PC-3 (cell line): Measurements from ENCODE around the gene NDUFA13.

Experiments
- EZH2 ChIP-seq: fragments of 300-600 bp; sonication (generic); IDR thresholded peaks from one replicate; pipeline ENCODE4 v1.6.1; 2017; ENCODE audit warnings: antibody characterized with exemption, mild to moderate bottlenecking, low read length; ENCODE audit not compliant: unreplicated experiment
- EZH2phosphoT487 ChIP-seq: fragments of 300-600 bp; sonication (generic); IDR thresholded peaks from 2 replicates; pipeline ENCODE4 v1.6.1; 2018; ENCODE audit warnings: mild to moderate bottlenecking, antibody characterized with exemption, low read length, borderline replicate concordance
- TF ChIP-seq, protein P1 (sequence below): fragments of 300-600 bp; sonication (generic); conservative IDR thresholded peaks from 2 replicates; pipeline ENCODE4 v1.5.1; 2017; ENCODE audit warnings: antibody characterized with exemption, low read depth, mild to moderate bottlenecking, low read length

DNA sequence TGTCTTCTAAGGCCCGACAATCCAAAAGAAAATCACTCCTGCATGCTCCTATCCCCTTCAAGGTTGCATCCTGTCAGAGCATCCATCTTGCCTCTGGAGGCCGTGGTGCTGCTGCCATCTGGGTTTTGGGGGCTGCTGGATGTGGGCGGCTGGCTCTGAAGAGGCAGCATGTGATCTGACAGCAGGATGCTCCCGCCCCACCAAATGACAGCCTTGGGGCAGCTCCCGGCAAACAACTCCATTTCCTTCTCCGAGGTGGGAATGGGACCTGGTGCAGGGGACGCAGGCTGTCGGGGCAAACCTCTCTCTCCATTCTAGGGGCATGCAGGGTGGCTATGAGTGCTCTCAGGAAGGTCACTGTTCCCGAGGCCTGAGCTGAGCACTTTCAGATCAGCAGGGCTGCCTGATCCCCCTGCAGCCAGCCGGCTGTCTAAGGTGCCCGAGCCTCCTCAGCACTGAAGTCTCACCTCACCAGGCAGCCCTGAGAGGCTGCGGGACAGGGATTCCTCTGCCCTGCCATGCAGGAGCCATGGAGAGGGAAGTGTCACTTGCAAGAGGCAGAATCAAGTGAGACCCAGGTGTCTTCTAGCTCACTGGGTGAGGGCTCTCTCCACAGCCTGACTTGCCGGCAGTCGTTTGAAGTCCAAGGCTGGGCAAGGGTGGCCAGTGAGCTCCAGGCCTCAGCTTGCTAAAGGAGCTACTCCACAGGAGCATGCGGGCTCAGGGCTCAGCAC lies 29.5 kb upstream of the NDUFA13 start:
- TF ChIP-seq EZH2, result no peak
- TF ChIP-seq, protein P1, sequence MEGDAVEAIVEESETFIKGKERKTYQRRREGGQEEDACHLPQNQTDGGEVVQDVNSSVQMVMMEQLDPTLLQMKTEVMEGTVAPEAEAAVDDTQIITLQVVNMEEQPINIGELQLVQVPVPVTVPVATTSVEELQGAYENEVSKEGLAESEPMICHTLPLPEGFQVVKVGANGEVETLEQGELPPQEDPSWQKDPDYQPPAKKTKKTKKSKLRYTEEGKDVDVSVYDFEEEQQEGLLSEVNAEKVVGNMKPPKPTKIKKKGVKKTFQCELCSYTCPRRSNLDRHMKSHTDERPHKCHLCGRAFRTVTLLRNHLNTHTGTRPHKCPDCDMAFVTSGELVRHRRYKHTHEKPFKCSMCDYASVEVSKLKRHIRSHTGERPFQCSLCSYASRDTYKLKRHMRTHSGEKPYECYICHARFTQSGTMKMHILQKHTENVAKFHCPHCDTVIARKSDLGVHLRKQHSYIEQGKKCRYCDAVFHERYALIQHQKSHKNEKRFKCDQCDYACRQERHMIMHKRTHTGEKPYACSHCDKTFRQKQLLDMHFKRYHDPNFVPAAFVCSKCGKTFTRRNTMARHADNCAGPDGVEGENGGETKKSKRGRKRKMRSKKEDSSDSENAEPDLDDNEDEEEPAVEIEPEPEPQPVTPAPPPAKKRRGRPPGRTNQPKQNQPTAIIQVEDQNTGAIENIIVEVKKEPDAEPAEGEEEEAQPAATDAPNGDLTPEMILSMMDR, result no peak
- no peak for TF ChIP-seq EZH2phosphoT487
